ENCODE results near the gene CTSS.

DNA sequence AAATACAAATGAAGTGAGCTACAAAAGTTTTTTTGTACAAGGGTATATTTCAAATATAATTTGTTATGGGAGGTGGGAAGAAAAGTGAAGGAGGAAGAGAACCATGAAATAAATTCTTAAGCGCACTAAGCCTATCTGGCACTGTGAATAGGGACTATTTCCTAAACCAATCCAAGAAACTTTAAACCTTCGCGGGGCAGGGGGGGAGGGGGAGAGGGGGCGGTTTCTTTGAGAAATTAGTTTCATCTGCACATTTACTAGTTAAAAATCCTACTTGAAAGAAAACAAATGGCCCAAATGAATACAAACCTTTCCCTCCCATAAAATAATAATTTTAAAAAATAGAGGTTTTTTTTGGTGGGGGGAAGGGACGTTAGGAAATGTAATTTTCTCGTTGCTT, 69.0 kb downstream of the CTSS start:
- TF ChIP-seq POLR2A (IDR thresholded peaks at IDR 0.05; ENCODE audit: extremely low read depth, insufficient read length): no peak
- TF ChIP-seq, protein P1, sequence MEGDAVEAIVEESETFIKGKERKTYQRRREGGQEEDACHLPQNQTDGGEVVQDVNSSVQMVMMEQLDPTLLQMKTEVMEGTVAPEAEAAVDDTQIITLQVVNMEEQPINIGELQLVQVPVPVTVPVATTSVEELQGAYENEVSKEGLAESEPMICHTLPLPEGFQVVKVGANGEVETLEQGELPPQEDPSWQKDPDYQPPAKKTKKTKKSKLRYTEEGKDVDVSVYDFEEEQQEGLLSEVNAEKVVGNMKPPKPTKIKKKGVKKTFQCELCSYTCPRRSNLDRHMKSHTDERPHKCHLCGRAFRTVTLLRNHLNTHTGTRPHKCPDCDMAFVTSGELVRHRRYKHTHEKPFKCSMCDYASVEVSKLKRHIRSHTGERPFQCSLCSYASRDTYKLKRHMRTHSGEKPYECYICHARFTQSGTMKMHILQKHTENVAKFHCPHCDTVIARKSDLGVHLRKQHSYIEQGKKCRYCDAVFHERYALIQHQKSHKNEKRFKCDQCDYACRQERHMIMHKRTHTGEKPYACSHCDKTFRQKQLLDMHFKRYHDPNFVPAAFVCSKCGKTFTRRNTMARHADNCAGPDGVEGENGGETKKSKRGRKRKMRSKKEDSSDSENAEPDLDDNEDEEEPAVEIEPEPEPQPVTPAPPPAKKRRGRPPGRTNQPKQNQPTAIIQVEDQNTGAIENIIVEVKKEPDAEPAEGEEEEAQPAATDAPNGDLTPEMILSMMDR (IDR thresholded peaks at IDR 0.05; ENCODE audit: low read depth, low read length): no peak

Data from NB4 (cell line).